Fibroblast of pulmonary artery (primary cell): ENCODE data around the gene B3GNT3.

Experiments
- DNase-seq: peaks from one replicate; pipeline ENCODE4 v3.0.0-alpha.2; 2010; ENCODE audit warnings: low read depth
- H3K4me3 ChIP-seq: replicated peaks from 2 replicates; pipeline ENCODE4 v1.5.1; 2011; ENCODE audit warnings: low read depth, mild to moderate bottlenecking, control low read depth, low read length, moderate library complexity
- CTCF ChIP-seq: IDR thresholded peaks from 2 replicates; pipeline ENCODE4 v1.5.1; 2011; ENCODE audit warnings: mild to moderate bottlenecking, control low read depth, low read length, inconsistent platforms; ENCODE audit errors: missing control alignments

Gene B3GNT3

DNA sequence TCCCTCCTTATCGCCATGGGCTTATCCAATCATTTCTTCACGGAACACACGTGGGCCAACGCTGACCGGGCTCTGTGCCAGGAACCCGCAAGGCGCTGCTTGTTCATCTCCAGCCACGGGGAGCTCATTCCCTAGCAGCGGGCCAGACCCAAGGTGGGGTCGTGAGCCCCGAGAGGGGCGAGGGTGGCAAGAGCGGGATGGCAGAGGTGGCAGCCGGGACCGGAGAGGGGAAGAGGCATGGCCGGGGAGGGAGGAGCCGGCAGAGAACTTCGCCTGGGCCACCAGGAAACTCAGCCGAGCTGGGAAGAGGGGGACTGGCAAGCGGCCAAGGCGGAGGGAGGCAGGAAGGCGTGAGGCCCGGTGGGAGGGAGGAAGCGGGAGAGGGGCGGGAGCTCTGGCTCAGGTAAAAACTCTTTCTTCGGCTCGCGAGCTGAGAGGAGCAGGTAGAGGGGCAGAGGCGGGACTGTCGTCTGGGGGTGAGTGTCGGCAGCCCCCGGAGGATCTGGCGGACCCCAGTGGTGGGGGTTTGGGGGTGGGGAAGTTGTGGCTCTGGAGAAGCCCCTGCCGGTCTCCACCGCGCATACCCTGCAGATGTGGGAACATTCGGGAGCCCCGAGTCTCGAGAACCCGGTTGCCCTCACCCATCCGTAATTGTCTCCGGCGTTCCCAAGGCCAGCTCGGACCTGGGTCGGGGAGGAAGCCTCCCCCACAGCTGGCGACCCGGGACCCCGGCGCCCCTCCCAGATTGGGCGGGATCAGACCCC lies at the start of gene B3GNT3:
Gene B3GNT3 (plus strand): TSS at position 408 of the 764 bp plus-strand sequence. CDS start 12,670 bp downstream, outside the sequence.
- no peak for TF ChIP-seq CTCF

DNA sequence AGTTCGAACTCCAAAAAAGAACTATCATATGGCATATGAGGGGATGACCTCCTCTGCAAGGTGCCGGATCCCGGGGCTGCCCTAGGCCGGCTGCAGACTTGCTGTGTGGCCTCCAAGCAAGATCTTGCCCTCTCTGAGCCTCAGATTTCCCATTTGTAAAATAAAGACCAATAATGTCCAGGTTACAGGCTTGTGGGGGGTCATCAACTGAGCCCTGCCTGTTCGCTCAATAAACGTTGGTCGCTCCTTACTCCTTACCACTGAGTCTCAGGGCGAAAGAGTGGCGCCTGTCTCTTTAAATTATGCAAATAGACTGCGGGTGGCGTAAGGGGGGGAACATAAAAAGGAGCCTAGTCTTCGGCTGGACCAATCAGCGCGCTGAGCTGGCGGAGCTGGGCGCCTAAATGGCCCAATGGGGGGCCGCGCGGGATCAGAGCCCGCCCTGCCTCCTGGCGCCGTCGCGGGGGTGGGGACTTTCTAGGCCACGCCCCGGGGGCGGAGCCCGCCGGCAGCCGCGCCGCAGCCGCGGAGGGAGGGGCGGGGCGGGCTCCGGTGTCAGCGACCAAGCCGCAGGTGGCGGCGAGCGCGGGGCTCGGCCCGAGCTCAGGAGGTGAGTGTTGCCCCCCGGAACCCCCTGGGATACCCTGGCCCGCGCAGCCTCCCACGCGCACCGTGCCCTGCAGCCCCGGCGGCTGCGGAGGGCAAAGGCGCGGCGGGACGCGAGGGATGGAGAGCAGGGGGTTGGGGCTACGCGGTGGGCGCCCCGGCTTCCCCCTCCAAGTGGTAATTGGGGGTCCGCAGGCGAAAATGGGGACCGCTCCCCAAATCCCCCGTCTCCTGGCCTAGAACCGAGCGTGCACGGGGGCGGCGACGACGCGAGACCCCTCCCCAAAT lies 47.5 kb upstream of the B3GNT3 start:
- peak; percentile 94 for DNase-seq
- peak overlapping the region; percentile 45 for H3K4me3 ChIP-seq
- no peak for TF ChIP-seq CTCF

More for the DNA sequence above, at the start of gene B3GNT3:
- DNase-seq, result peak; percentile 39
- no peak within 1 kb of the TSS for H3K4me3 ChIP-seq

GRCh38 chr19:17748884-17749638 lies 45.9 kb upstream of the B3GNT3 start:
- no peak for TF ChIP-seq CTCF
- no peak for DNase-seq
- H3K4me3 ChIP-seq, result no peak overlapping the region

- no peak overlapping the region for H3K4me3 ChIP-seq
- TF ChIP-seq CTCF, result no peak
- peak; percentile 29 for DNase-seq
These were observed 45.0 kb upstream of the B3GNT3 start for GRCh38 chr19:17749912-17750317.

GRCh38 chr19:17751103-17751911 lies 43.6 kb upstream of the B3GNT3 start, which contains the start of gene FCHO1:
Gene FCHO1 (plus strand): TSS chr19:17751477. CDS start chr19:17755165, 3,688 bp downstream.
- no peak for TF ChIP-seq CTCF
- H3K4me3 ChIP-seq, result no peak within 1 kb of the TSS
- DNase-seq, result no peak

GRCh38 chr19:17751912-17752273 lies 43.0 kb upstream of the B3GNT3 start:
- no peak for DNase-seq
- no peak for TF ChIP-seq CTCF
- no peak overlapping the region for H3K4me3 ChIP-seq
